ENCODE measurements around the gene CPED1.

GRCh38 chr7:121276313-121276712, 287.8 kb downstream of the CPED1 start:
- no peak for TF ChIP-seq EZH2 (IDR thresholded peaks at IDR 0.05; ENCODE audit: low read length, unreplicated experiment)
- TF ChIP-seq CTCF (conservative IDR thresholded peaks at IDR 0.05; ENCODE audit: low read depth, low read length): no peak

Data from PC-3 (cell line).